ENCODE data around the gene GAL3ST2.
"Not testable (repeated sequence)": the region's sequence is repeated elsewhere in the genome, so short reads cannot be mapped to it uniquely, and the experiment has no call there.

The GAL3ST2 gene

GRCh38 chr2:241776336-241777169, at the start of gene GAL3ST2:
Gene GAL3ST2 (plus strand): TSS chr2:241776822. CDS start chr2:241776956, 134 bp downstream.
- no peak for DNase-seq

- no peak for DNase-seq
These were observed 48.6 kb upstream of the GAL3ST2 start for GRCh38 chr2:241728000-241728399.

DNA sequence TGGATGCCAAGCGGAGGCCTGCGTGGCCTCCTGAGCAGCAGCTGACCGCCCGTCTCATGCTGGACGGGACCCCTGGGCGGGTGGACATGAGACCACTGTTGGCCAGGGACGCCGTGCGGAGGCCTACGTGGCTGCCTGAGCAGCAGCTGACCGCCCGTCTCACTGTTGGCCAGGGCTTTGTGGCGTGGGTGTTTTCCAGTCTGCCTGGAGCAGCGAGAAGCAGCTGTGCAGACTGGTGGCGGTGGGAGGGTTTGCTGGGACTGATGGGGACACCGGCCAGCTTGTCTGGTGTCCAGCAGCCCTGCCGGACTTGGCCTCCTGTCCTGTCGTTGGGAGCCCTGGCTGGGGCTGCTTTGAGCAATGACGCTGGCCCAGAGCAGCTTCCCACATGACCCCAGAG, 48.0 kb upstream of the GAL3ST2 start:
- peak in 43 of 51 donors; percentile 4 to 82 (median 37) for DNase-seq

GRCh38 chr2:241729868-241730267, 46.8 kb upstream of the GAL3ST2 start:
- DNase-seq, result no peak

DNA sequence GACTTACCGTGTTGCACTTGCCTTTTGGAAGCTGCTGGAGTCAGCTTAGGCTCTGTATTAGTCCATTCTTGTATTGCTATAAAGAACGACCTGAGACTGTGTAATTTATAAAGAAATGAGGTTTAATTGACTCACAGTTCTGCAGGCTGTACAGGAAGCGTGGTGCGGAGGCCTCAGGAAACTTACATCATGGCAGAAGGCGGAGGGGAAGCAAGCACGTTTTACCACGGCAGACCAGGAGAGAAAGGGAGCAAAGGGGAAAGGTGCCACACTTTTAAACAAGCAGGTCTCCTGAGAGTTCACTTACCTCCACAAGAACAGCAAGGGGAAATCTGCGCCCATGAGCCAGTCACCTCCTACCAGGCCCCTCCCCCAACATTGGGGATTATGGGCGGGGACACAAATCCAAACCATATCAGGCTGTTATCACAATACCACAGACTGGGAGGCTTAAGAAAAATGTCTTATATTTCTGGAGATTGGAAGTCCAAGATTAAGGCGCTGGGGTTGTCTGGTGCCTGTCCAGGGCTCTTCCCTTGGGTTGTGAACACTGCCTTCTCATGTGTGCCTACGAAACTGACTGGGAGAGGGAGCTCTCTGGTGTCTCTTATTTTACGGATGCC, 45.8 kb upstream of the GAL3ST2 start:
- DNase-seq, result no peak

- DNase-seq, result peak in 29 of 51 donors; percentile 2 to 79 (median 44)
These were observed 44.0 kb upstream of the GAL3ST2 start for GRCh38 chr2:241732513-241733186.

DNA sequence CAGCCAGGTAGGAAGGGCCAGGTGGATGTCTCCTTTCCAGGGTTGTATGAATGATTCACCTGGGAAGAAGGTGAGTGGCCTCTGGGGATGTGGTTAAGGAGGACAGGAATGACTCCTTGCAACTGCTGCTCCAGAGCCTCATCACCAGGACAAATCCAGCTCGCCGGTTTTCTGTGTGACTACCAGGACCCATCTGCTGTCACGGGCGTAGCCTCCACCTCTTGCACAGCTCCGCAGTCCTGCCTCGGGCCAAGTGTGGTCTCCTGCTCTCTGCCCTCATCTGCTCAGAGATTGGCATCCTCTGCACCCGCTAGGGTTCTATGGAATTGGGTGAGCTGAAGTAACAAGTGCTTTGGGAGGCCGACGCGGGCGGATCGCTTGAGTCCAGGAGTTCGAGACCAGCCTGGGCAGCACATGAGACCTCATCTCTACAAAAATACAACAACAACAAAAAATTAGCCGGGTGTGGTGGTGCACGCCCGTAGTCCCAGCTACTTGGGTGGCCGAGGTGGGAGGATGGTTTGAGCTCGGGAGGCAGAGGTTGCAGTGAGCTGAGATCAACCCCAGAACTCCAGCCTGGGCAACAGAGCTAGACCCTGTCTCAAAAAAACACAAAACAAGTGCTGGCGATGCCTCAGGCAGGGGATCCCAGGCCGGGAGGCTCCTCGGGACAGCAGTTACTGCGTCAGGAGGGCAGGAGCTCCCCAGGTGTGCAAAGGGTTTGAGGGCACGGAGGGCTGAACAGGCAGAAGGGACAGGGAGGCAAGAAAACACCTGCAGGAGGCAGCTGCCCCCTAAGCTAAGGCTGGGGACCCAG, 43.0 kb upstream of the GAL3ST2 start:
- DNase-seq, result peak in 3 of 51 donors; percentile 2 to 47 (median 40)

DNA sequence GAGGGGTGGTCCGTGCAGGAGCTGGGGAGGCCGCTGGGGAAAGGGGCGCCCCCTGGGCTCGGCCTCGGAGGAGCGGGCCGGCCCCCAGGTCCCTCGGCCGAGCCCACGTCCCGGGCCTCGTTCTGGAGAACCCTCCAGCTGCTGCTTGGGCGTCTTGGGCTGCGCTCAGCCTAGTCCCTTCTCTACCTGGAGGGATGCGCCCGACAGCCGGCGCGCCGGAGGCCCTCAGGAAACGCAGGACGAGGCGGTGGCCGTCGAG, 42.5 kb upstream of the GAL3ST2 start:
- DNase-seq, result no peak

DNA sequence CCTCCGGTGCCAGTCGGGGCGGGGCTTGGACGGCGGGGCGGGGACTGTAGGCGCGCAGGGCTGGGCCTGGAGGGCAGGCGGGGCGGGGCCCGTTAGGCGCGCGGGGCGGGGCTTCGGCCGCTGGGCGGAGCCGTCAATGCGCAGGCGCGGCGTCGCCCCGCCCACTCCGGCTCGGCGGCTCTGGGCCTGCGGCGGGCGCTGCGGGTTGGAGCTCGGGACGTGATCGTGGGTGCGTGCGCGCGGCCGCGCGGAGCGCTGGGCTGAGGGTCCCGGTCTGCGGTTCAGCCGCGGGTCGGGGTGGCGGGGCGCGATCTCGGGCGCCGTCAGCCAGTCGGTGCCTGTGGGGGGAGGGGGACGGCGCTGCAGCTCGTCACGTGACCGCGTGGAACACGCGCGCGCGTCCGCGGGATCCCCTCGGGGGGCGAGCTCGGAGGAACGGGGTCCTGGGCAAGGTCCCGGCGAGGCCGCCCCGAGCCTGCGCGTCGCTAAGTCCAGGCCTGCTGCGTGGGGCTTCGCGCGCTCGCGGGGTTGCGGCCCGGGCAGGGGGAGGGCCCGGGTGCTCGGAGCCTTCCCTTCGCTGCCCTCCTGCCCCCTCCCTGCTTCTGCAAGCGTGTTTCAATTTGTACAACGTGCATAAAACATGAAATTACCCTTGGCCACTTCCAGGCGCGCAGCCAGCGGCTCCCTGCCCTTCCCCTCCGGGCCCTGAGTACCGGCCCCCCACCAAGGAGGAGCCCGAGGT, 42.0 kb upstream of the GAL3ST2 start, which contains the start of gene D2HGDH:
D2HGDH (plus strand) TSS at position 164 of the 742 bp plus-strand sequence. CDS start 595 bp downstream, outside the sequence.
- peak; percentile 49 to 95 (median 86) for DNase-seq

GRCh38 chr2:241736111-241736510, 40.5 kb upstream of the GAL3ST2 start:
- DNase-seq, result no peak

- DNase-seq, result no peak
These were observed 38.5 kb upstream of the GAL3ST2 start for GRCh38 chr2:241738040-241738686.

- DNase-seq, result no peak
These were observed 37.4 kb upstream of the GAL3ST2 start for GRCh38 chr2:241739177-241739576.

DNA sequence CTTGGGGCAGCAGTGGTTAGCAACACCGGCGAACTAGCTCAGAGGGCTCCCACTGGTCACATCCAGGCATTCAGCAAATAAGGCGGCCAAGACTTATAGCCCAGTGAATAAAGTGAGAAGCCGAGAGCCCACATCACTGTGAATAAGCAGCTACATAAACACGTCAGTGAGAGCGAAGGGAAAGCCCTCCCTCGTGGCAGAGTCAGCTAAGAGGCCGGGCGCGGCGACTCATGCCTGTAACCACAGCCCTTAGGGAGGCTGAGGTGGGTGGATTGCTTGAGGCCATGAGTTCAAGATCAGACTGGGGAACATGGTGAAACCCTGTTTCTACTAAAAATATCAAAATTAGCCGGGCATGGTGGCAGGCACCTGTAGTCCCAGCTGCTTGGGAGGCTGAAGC, 37.0 kb upstream of the GAL3ST2 start:
- DNase-seq, result no peak

DNA sequence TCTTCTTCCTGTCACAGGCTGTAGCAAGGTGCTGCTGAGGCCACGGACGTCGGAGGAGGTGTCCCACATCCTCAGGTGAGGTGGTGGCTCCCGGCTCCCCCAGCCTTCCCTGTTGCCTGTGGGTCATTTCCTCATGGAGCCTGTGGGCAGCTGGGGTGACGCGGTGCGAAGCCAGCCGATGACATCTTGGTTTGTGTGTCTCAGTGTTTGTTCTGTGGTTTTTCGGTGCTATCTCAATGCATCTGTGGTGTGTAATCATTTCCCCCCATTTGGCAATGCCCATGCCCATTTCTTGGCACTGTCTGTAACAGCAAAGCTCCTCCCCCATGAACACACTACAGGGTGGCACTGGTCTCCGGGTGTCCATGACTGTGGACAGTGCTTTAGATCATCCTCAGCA, 35.6 kb upstream of the GAL3ST2 start:
- no peak for DNase-seq

GRCh38 chr2:241742320-241742939, 34.2 kb upstream of the GAL3ST2 start:
- no peak for DNase-seq

DNA sequence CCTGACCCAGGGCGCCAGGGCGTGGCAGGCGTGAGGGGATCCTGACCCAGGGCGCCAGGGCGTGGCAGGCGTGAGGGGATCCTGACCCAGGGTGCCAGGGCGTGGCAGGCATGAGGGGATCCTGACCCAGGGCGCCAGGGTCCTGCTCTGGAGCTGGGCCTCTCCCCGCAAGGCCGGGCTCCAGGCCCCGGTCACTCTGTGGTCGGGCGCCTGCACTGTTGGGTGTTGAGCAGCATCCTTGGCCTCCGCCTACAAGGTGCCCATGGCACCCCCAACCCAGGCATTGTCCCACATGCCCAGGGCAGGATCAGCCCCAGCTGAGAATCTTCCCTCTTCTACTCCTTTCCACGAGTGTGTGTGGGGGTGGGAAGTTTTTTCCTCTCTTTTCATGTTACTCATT, 33.6 kb upstream of the GAL3ST2 start:
- DNase-seq, result not testable (repeated sequence)

DNA sequence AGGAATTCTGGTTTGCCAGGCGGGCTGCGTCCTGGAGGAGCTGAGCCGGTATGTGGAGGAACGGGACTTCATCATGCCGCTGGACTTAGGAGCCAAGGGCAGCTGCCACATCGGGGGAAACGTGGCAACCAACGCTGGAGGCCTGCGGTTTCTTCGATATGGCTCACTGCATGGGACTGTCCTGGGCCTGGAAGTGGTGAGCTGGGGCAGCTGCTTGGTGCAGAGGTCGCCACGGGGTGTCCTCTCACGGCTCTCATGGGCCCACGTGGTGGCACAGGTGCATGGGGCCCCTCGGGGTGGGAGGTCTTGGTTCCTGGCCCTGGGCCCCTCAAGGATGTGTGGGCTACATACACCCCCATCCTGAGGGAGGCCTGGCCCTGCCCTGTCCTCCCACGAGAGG, 33.0 kb upstream of the GAL3ST2 start:
- no peak for DNase-seq

GRCh38 chr2:241744028-241744754, 32.4 kb upstream of the GAL3ST2 start:
- DNase-seq, result no peak

DNA sequence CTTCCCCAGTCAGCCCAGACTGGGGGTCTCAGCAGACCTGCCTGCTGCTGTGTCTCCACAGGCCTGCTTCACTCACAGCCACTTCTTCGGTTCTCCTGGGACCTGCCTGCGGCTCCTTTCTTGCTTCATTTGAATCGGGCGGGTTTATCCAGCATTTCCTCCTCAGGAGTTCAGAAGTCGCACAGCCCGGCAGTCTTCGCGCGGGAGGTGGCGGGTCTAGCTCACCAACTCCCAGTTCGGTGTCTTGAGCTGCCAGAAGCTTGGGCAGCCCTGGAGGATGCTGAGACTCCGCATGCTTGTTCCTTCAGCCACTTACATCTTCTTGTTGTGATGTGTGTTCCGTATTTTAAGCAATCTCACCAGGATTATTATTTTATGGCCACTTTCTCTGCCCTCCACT, 31.3 kb upstream of the GAL3ST2 start:
- no peak for DNase-seq

All from hypothalamus (tissue), 51 donors.